Measurements from ENCODE around the gene PNPLA6.
A peak's percentile ranks its signal among the peaks of the same experiment; 100 is the strongest.

PNPLA6 gene

GRCh38 chr19:7522072-7522922 is 13.2 kb upstream of the PNPLA6 start, which contains the start of gene MCOLN1:
MCOLN1 (plus strand) TSS chr19:7522624; CDS start chr19:7522751, 127 bp downstream.
- Mint-ChIP-seq H3K36me3 (ENCODE audit: low read depth) (no peaks in the 10 kb centered on the region), H3K4me3 (peak within 1 kb of the TSS; percentile 84), H3K27ac (peak within 1 kb of the TSS; percentile 79), H3K9me3 (no peaks in the 10 kb centered on the region), H3K27me3 (no peaks in the 10 kb centered on the region), H3K4me1 (ENCODE audit: low read depth) (peaks cover 13% of the 10 kb centered on the region)

GRCh38 chr19:7522923-7523667 is 12.4 kb upstream of the PNPLA6 start:
- H3K27me3 Mint-ChIP-seq = no peaks in the 10 kb centered on the region
- no peak overlapping the region for H3K27ac Mint-ChIP-seq
- peak overlapping the region; percentile 84 for H3K4me3 Mint-ChIP-seq
- H3K4me1 Mint-ChIP-seq (ENCODE audit: low read depth) = peaks cover 13% of the 10 kb centered on the region
- H3K36me3 Mint-ChIP-seq (ENCODE audit: low read depth) = no peaks in the 10 kb centered on the region
- no peaks in the 10 kb centered on the region for H3K9me3 Mint-ChIP-seq

- Mint-ChIP-seq H3K4me1 (ENCODE audit: low read depth) (peaks cover 13% of the 10 kb centered on the region), H3K36me3 (ENCODE audit: low read depth) (no peaks in the 10 kb centered on the region), H3K4me3 (no peak overlapping the region), H3K27me3 (no peaks in the 10 kb centered on the region), H3K9me3 (no peaks in the 10 kb centered on the region), H3K27ac (no peak overlapping the region)
These were observed 11.0 kb upstream of the PNPLA6 start for GRCh38 chr19:7524523-7524922.

DNA sequence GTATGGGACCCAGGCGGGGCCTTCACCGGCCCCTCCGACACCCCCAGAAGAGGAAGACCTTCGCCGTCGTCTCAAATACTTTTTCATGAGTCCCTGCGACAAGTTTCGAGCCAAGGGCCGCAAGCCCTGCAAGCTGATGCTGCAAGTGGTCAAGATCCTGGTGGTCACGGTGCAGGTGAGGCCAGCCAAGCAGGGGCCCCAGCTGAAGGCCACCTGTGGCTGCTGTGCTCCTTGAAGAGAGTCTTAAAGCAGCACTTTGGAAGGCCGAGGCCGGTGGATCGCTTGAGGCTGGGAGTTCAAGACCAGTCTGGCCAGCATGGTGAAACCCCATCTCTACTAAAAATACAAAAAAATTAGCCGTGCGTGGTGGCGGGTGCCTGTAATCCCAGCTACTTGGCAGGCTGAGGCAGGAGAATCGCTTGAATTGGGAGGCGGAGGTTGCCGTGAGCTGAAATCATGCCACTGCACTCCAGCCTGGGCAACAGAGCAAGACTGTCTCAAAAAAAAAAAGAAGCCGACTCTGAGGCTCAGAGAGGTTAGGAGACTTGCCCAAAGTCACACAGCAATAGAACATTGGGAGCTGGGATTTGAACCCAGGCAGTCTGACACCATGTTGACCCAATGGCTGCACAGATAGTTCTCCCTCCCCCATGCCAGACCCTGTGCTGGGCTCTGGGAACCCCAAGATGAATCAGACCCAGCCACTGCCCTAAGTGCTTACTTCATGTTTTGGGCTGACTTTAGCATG is 10.4 kb upstream of the PNPLA6 start:
- Mint-ChIP-seq H3K4me1 (ENCODE audit: low read depth) (peaks cover 13% of the 10 kb centered on the region), H3K27me3 (no peaks in the 10 kb centered on the region), H3K4me3 (no peak overlapping the region), H3K36me3 (ENCODE audit: low read depth) (peaks cover under 1% of the 10 kb centered on the region), H3K27ac (no peak overlapping the region), H3K9me3 (no peaks in the 10 kb centered on the region)

DNA sequence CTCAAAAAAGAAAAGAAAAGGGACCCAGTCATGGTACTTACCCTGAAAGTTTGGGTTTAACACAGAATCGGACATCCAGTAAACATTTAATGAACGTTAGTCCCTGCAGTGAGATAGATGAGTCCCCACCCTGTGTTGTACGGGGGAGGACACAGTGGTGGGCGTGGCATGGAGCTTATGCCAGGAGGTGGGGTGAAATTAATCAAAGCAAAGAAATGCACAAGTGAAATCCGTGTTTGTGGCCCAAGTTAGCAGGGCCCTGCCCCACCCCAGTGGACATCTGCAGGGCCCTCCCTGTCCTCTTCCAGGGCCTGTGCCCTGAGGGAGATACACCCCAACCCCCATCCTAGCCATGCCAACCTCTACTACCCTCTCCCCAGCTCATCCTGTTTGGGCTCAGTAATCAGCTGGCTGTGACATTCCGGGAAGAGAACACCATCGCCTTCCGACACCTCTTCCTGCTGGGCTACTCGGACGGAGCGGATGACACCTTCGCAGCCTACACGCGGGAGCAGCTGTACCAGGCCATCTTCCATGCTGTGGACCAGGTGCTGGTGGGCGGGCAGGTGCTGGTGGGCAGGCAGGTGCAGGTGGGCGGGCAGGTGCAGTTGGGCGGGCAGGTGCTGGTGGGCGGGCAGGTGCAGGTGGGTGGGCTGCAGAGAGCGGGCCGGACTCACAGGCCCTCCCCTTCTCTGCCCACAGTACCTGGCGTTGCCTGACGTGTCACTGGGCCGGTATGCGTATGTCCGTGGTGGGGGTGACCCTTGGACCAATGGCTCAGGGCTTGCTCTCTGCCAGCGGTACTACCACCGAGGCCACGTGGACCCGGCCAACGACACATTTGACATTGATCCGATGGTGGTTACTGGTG is 9.2 kb upstream of the PNPLA6 start:
- no peaks in the 10 kb centered on the region for H3K9me3 Mint-ChIP-seq
- H3K27ac Mint-ChIP-seq = no peak overlapping the region
- no peak overlapping the region for H3K4me3 Mint-ChIP-seq

GRCh38 chr19:7527516-7528191 is 7.9 kb upstream of the PNPLA6 start:
- Mint-ChIP-seq H3K27me3 (no peaks in the 10 kb centered on the region), H3K9me3 (no peaks in the 10 kb centered on the region), H3K27ac (no peak overlapping the region), H3K4me3 (no peak overlapping the region), H3K4me1 (ENCODE audit: low read depth) (peaks cover 9% of the 10 kb centered on the region), H3K36me3 (ENCODE audit: low read depth) (peaks cover 8% of the 10 kb centered on the region)

More for the DNA sequence above, 9.2 kb upstream of the PNPLA6 start:
- peaks cover 4% of the 10 kb centered on the region for H3K36me3 Mint-ChIP-seq (ENCODE audit: low read depth)
- H3K27me3 Mint-ChIP-seq = no peaks in the 10 kb centered on the region
- H3K4me1 Mint-ChIP-seq (ENCODE audit: low read depth) = peaks cover 13% of the 10 kb centered on the region

GRCh38 chr19:7528192-7528519 is 7.4 kb upstream of the PNPLA6 start:
- no peak overlapping the region for H3K4me3 Mint-ChIP-seq
- peaks cover 8% of the 10 kb centered on the region for H3K36me3 Mint-ChIP-seq (ENCODE audit: low read depth)
- H3K27ac Mint-ChIP-seq = no peak overlapping the region
- H3K9me3 Mint-ChIP-seq = no peaks in the 10 kb centered on the region
- H3K4me1 Mint-ChIP-seq (ENCODE audit: low read depth) = peaks cover 11% of the 10 kb centered on the region
- no peaks in the 10 kb centered on the region for H3K27me3 Mint-ChIP-seq

DNA sequence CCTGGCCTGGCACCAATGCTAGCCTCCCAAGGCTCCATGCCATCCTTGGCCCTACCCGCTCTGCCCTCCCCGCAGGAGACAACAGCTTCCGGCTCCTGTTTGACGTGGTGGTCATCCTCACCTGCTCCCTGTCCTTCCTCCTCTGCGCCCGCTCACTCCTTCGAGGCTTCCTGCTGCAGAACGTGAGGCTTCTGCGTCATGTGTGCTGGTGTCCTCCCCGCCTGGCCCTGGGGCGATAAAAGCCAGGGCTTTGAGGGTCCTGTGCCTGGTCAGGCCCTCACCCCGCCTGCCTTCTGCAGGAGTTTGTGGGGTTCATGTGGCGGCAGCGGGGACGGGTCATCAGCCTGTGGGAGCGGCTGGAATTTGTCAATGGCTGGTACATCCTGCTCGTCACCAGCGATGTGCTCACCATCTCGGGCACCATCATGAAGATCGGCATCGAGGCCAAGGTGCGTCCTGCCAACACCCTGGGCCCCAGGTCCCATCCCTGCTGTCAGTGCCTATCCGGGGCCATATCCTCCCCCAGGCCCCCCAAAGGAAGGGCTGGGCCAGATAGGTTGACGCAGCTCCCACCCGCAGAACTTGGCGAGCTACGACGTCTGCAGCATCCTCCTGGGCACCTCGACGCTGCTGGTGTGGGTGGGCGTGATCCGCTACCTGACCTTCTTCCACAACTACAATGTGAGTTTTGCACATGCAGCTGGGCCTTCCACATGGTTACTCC is 6.8 kb upstream of the PNPLA6 start:
- Mint-ChIP-seq H3K9me3 (no peaks in the 10 kb centered on the region), H3K27me3 (no peaks in the 10 kb centered on the region), H3K27ac (no peak overlapping the region), H3K4me3 (no peak overlapping the region), H3K36me3 (ENCODE audit: low read depth) (peaks cover 8% of the 10 kb centered on the region), H3K4me1 (ENCODE audit: low read depth) (peaks cover 11% of the 10 kb centered on the region)

DNA sequence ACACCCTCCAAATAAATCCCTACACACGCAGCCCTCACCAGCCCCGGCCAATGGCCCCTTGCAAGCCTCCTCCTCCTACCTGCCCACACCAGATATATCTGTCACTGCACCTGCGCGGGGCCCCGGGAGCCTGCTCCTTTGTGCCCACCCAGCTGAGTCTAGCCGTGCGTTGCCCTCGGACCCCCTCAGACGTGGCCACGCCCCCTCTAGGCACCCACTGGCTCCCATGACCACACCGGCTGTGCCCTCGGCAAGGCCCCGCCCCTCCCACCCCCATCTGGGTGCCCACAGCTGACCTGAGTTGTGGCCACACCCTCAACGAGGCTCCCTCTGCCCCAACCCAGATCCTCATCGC is 6.3 kb upstream of the PNPLA6 start:
- no peak overlapping the region for H3K27ac Mint-ChIP-seq
- no peaks in the 10 kb centered on the region for H3K9me3 Mint-ChIP-seq
- H3K27me3 Mint-ChIP-seq = no peaks in the 10 kb centered on the region
- H3K4me3 Mint-ChIP-seq = no peak overlapping the region
- peaks cover 12% of the 10 kb centered on the region for H3K4me1 Mint-ChIP-seq (ENCODE audit: low read depth)
- peaks cover 8% of the 10 kb centered on the region for H3K36me3 Mint-ChIP-seq (ENCODE audit: low read depth)

DNA sequence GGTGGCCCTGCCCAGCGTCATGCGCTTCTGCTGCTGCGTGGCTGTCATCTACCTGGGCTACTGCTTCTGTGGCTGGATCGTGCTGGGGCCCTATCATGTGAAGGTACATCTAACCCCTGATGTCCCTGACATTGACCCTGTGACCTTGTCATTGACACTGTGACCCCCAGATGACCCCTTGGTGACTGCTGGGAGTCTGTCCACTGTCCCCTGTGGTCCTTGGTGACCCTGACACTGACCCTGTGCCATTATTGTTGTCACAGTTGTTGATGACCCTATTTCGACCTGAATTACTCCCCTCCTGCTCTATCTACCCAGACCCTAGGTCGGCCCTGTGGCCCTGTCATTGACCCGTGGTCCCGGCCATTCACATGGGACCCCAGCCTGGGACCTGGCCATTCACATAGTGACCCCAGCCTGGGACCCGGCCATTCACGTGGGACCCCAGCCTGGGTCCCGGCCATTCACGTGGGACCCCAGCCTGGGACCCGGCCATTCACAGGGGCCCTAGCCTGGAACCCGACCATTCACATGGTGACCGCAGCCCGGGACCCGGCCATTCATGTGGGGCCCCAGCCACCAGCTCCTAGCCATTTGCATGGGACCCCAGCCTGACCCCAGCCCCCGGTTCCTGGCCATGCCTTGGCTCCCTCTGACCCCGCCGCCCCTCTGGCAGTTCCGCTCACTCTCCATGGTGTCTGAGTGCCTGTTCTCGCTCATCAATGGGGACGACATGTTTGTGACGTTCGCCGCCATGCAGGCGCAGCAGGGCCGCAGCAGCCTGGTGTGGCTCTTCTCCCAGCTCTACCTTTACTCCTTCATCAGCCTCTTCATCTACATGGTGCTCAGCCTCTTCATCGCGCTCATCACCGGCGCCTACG is 5.7 kb upstream of the PNPLA6 start:
- Mint-ChIP-seq H3K36me3 (ENCODE audit: low read depth) (peaks cover 8% of the 10 kb centered on the region), H3K27ac (no peak overlapping the region), H3K9me3 (no peaks in the 10 kb centered on the region), H3K27me3 (no peaks in the 10 kb centered on the region), H3K4me1 (ENCODE audit: low read depth) (peaks cover 12% of the 10 kb centered on the region), H3K4me3 (no peak overlapping the region)

DNA sequence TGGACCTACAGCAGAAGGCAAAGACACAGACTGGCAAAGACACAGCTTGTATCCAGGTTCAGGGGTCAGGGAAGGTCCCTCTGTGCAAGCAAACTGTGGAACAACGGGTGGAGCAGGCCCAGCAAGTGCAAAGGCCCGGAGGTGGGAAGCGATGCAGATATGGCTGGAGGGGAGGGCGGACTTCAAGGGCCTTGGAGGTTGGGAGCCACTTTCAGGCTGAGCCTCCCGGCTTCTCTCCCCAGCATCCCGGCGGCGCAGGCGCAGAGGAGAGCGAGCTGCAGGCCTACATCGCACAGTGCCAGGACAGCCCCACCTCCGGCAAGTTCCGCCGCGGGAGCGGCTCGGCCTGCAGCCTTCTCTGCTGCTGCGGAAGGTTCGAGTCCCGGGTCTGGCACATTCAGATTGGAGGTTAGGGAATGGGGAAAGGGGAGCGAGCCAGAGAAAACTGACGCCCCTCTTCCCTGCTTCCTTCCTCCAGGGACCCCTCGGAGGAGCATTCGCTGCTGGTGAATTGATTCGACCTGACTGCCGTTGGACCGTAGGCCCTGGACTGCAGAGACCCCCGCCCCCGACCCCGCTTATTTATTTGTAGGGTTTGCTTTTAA is 2.1 kb upstream of the PNPLA6 start:
- peaks cover 12% of the 10 kb centered on the region for H3K36me3 Mint-ChIP-seq (ENCODE audit: low read depth)

DNA sequence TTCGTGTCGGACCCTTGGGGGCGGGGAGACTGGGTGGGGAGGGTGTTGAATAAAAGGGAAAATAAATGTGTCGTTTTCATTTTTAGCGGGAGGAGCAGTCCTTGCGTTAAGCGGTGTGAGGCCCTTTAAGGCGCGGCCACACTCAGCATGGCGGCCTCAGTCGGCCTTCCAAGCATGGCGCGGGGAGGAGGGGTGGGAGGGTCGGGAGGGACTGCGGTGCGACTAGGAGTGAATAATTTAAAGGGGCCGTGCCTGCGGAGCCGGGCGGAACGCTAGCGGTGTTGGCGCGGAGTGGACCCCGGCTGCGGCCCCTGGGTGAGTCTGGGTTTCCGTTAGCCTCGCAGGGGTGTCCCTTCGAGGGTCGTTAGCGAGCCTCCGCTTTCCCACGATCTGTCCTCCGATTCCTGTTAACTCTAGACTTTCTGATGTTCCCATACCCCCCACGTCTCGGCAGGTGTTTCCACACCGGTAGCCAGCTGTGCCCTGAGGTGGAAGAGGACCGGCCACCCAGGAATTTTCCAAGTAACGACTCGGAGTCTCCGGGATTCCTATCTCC is 1.5 kb upstream of the PNPLA6 start:
- Mint-ChIP-seq H3K27ac (peak overlapping the region; percentile 83), H3K36me3 (ENCODE audit: low read depth) (peaks cover 18% of the 10 kb centered on the region), H3K27me3 (no peaks in the 10 kb centered on the region), H3K4me3 (peak overlapping the region; percentile 94), H3K9me3 (no peaks in the 10 kb centered on the region), H3K4me1 (ENCODE audit: low read depth) (peaks cover 23% of the 10 kb centered on the region)

More for the DNA sequence above, 2.1 kb upstream of the PNPLA6 start:
- Mint-ChIP-seq H3K9me3 (no peaks in the 10 kb centered on the region), H3K27ac (no peak overlapping the region), H3K4me1 (ENCODE audit: low read depth) (peaks cover 23% of the 10 kb centered on the region), H3K27me3 (no peaks in the 10 kb centered on the region), H3K4me3 (peak overlapping the region; percentile 94)
